ENCODE results near the gene MAPRE3.

- TF ChIP-seq CTCF (IDR thresholded peaks at IDR 0.05) (no peak), POLR2A (IDR thresholded peaks at IDR 0.05) (no peak)
Observed at GRCh38 chr2:27076323-27076722, 105.9 kb downstream of the MAPRE3 start.

Data from transverse colon (tissue), 3 donors.